ENCODE measurements around the gene USP5.

GRCh38 chr12:6828781-6829535, 23.0 kb upstream of the USP5 start:
- TF ChIP-seq, protein P1, sequence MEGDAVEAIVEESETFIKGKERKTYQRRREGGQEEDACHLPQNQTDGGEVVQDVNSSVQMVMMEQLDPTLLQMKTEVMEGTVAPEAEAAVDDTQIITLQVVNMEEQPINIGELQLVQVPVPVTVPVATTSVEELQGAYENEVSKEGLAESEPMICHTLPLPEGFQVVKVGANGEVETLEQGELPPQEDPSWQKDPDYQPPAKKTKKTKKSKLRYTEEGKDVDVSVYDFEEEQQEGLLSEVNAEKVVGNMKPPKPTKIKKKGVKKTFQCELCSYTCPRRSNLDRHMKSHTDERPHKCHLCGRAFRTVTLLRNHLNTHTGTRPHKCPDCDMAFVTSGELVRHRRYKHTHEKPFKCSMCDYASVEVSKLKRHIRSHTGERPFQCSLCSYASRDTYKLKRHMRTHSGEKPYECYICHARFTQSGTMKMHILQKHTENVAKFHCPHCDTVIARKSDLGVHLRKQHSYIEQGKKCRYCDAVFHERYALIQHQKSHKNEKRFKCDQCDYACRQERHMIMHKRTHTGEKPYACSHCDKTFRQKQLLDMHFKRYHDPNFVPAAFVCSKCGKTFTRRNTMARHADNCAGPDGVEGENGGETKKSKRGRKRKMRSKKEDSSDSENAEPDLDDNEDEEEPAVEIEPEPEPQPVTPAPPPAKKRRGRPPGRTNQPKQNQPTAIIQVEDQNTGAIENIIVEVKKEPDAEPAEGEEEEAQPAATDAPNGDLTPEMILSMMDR (IDR thresholded peaks at IDR 0.05) = no peak
- TF ChIP-seq POLR2A (IDR thresholded peaks at IDR 0.05) = no peak

Data from vagina (tissue), 2 donors.